Liver (tissue), 9 donors: ENCODE results near the gene BRINP3. TPM values are rescaled to one million over a fixed set of nuclear protein-coding genes. Genes with fewer than 3 reads are reported as not detected.

Experiments used
- DNase-seq: peaks from one replicate; pipeline ENCODE4 v3.0.0-alpha.2; 2017; ENCODE audit warnings: low spot score
- H3K27ac ChIP-seq, 2 donors: one replicate each; pipeline ENCODE4 v1.7.0; 2013; ENCODE audit warnings: inconsistent platforms in 2 of 2, low read length in 2 of 2, control low read depth in 1 of 2, low read depth in 1 of 2, mild to moderate bottlenecking in 1 of 2
- H3K27me3 ChIP-seq, 4 donors: one replicate each; pipeline versions ENCODE4 v1.6.1 to v1.7.0; 2013; ENCODE audit warnings: low read length in 3 of 4, inconsistent platforms in 1 of 4, mild to moderate bottlenecking in 1 of 4, moderate library complexity in 1 of 4; ENCODE audit not compliant: control insufficient read depth in 4 of 4, insufficient read depth in 4 of 4
- H3K36me3 ChIP-seq, 4 donors: one replicate each; pipeline versions ENCODE4 v1.6.1 to v1.7.0; 2013; ENCODE audit warnings: low read length in 3 of 4, mild to moderate bottlenecking in 3 of 4, low read depth in 1 of 4, moderate library complexity in 1 of 4; ENCODE audit not compliant: control insufficient read depth in 4 of 4, insufficient read depth in 3 of 4
- H3K4me1 ChIP-seq, 4 donors: one replicate each; pipeline versions ENCODE4 v1.6.1 to v1.7.0; 2013; ENCODE audit warnings: low read length in 3 of 4, mild to moderate bottlenecking in 3 of 4, moderate library complexity in 1 of 4; ENCODE audit not compliant: control insufficient read depth in 4 of 4, insufficient read depth in 4 of 4
- H3K4me3 ChIP-seq, 3 donors: one replicate each; pipeline versions ENCODE4 v1.6.1 to v1.7.0; 2013; ENCODE audit warnings: low read length in 3 of 3, control low read depth in 1 of 3, low read depth in 1 of 3, mild to moderate bottlenecking in 1 of 3
- H3K9ac ChIP-seq, 2 donors: one replicate each; pipeline ENCODE4 v1.7.0; 2013; ENCODE audit warnings: low read length in 2 of 2, mild to moderate bottlenecking in 2 of 2, moderate library complexity in 2 of 2, control low read depth in 1 of 2, low read depth in 1 of 2
- H3K9me3 ChIP-seq, 4 donors: one replicate each; pipeline versions ENCODE4 v1.6.1 to v1.7.0; 2013; ENCODE audit warnings: low read length in 3 of 4; ENCODE audit not compliant: control insufficient read depth in 4 of 4
- ATF3 ChIP-seq: IDR thresholded peaks from 2 replicates; pipeline ENCODE4 v1.6.1; 2016; ENCODE audit warnings: antibody characterized with exemption
- FOXA1 ChIP-seq: IDR thresholded peaks from 2 replicates; pipeline ENCODE4 v1.6.1; 2016; ENCODE audit warnings: antibody characterized with exemption
- FOXA2 ChIP-seq: IDR thresholded peaks from 2 replicates; pipeline ENCODE4 v1.6.1; 2016; ENCODE audit warnings: antibody characterized with exemption
- GABPA ChIP-seq, 2 donors: IDR thresholded peaks in 1 of 2; conservative IDR thresholded peaks in 1 of 2; 2 replicates each; pipeline ENCODE4 v1.6.1; 2016; ENCODE audit warnings: antibody characterized with exemption in 2 of 2, mild to moderate bottlenecking in 1 of 2, moderate library complexity in 1 of 2
- HNF4A ChIP-seq, 2 donors: conservative IDR thresholded peaks; 2 replicates each; pipeline ENCODE4 v1.6.1; 2016; ENCODE audit warnings: antibody characterized with exemption in 2 of 2, mild to moderate bottlenecking in 2 of 2
- HNF4G ChIP-seq: IDR thresholded peaks from 2 replicates; pipeline ENCODE4 v1.6.1; 2016; ENCODE audit warnings: antibody characterized with exemption
- JUND ChIP-seq, 2 donors: IDR thresholded peaks; 2 replicates each; pipeline ENCODE4 v1.6.1; 2016; ENCODE audit warnings: antibody characterized with exemption in 2 of 2
- NR2F2 ChIP-seq: IDR thresholded peaks from 2 replicates; pipeline ENCODE4 v1.6.1; 2016; ENCODE audit warnings: antibody characterized with exemption
- RAD21 ChIP-seq, 2 donors: IDR thresholded peaks; 2 replicates each; pipeline ENCODE4 v1.6.1; 2016; ENCODE audit warnings: antibody characterized with exemption in 2 of 2, mild to moderate bottlenecking in 2 of 2
- REST ChIP-seq: IDR thresholded peaks from 2 replicates; pipeline ENCODE4 v1.6.1; 2016; ENCODE audit warnings: antibody characterized with exemption, mild to moderate bottlenecking
- RXRA ChIP-seq, 2 donors: IDR thresholded peaks; 2 replicates each; pipeline ENCODE4 v1.6.1; 2017 to 2018; ENCODE audit warnings: antibody characterized with exemption in 2 of 2, mild to moderate bottlenecking in 1 of 2
- TAF1 ChIP-seq: conservative IDR thresholded peaks from 2 replicates; pipeline ENCODE4 v1.6.1; 2016; ENCODE audit warnings: antibody characterized with exemption, mild to moderate bottlenecking
- YY1 ChIP-seq: IDR thresholded peaks from 2 replicates; pipeline ENCODE4 v1.6.1; 2016; ENCODE audit warnings: antibody characterized with exemption, mild to moderate bottlenecking
- whole genome bisulfite sequencing: extraction: QIAGEN DNeasy Blood & Tissue Kit; methylation state at CpG from one replicate; pipeline ENCODE4 v1.1.7; 2013; 5-methylcytosine and 5-hydroxymethylcytosine counted together
- polyA plus RNA-seq, 2 donors: library from polyadenylated mRNA; stranded (reverse) in 1 of 2; unstranded in 1 of 2; fragments of 200-250 nt in 1 of 2; fragments of >200 nt in 1 of 2; fragmentation: Nextera tagmentation in 1 of 2; extraction: Ambion mirVana in 1 of 2; gene quantifications; one replicate each; pipeline versions ENCODE4 v1.2.1 to v1.2.3, GENCODE V29; 2013 to 2015
- total RNA-seq, 2 donors: library from RNA; depleted of rRNA; stranded (reverse); fragments of >200 nt; gene quantifications; one replicate each; pipeline ENCODE4 v1.2.3, GENCODE V29; 2014
- TF ChIP-seq, protein P1 (sequence below): IDR thresholded peaks from 2 replicates; pipeline ENCODE4 v1.6.1; 2016; ENCODE audit warnings: antibody characterized with exemption
- donor health status: healthy.
- donor health status: healthy.
- donor health status: healthy.
- donor health status: healthy.
- donor health status: healthy.

Gene BRINP3
- total and polyA plus RNA-seq, 4 donors = 0.02 TPM; not detected in 3

GRCh38 chr1:190497565-190497964 lies 19.9 kb upstream of the BRINP3 start (continued):
- TF ChIP-seq RXRA (IDR thresholded peaks at IDR 0.05) = no peak
- TF ChIP-seq JUND (IDR thresholded peaks at IDR 0.05) = no peak

DNA sequence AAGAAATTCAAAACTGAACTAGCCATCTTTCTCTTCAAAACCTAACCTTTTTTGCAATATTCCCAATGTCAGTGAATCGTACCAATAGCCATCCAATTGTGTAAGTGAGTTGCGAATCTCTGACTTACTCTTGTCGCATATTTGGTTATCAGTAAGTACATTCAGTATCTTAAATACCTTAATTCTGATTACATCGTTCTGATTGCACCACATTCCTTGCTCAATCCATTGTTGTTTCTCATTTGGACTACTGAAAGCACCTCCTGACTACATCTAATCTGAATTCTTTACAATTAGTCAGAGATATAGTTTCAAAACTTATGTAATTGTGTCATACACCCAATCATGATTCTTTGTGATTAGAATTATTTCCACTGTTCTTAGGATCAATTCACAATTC lies 16.8 kb upstream of the BRINP3 start:
- H3K36me3 ChIP-seq = no peaks in the 10 kb centered on the region
- TF ChIP-seq GABPA (IDR thresholded peaks at IDR 0.05 in 1 of 2, conservative IDR thresholded peaks at IDR 0.05 in 1 of 2) (no peak), NR2F2 (no peak), HNF4G (no peak), YY1 (no peak), FOXA1 (no peak), ATF3 (no peak), JUND (IDR thresholded peaks at IDR 0.05) (no peak), FOXA2 (no peak), TAF1 (no peak)
- TF ChIP-seq, protein P1, sequence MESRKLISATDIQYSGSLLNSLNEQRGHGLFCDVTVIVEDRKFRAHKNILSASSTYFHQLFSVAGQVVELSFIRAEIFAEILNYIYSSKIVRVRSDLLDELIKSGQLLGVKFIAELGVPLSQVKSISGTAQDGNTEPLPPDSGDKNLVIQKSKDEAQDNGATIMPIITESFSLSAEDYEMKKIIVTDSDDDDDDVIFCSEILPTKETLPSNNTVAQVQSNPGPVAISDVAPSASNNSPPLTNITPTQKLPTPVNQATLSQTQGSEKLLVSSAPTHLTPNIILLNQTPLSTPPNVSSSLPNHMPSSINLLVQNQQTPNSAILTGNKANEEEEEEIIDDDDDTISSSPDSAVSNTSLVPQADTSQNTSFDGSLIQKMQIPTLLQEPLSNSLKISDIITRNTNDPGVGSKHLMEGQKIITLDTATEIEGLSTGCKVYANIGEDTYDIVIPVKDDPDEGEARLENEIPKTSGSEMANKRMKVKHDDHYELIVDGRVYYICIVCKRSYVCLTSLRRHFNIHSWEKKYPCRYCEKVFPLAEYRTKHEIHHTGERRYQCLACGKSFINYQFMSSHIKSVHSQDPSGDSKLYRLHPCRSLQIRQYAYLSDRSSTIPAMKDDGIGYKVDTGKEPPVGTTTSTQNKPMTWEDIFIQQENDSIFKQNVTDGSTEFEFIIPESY = no peak
- 79% methylated on average over 4 of the region's 4 CpGs for WGBS
- no peak overlapping the region for H3K9ac ChIP-seq
- H3K27me3 ChIP-seq = no peaks in the 10 kb centered on the region
- no peak for DNase-seq
- no peak overlapping the region for H3K27ac ChIP-seq
- no peak overlapping the region for H3K4me3 ChIP-seq
- no peaks in the 10 kb centered on the region for H3K9me3 ChIP-seq
- no peaks in the 10 kb centered on the region for H3K4me1 ChIP-seq

DNA sequence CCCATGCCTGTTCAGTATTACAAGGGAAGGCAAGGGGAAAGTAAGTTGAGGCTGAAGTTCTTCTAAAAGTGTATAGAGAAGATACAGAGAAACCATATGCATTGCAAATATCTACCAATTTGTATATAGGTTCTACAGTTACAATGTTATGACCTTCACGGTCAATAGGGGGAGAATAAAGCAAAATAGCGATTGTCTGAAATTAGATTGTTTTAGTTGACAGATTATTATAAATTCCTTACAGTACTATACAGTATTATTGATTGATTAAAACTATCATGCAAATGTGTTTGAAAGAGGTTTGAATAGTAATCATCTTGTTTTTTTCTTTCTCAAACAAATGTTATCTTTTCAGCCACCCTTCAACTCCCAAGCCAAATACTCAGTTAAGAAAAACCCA lies 13.7 kb upstream of the BRINP3 start:
- H3K4me1 ChIP-seq = no peaks in the 10 kb centered on the region
- TF ChIP-seq NR2F2 (no peak), RAD21 (IDR thresholded peaks at IDR 0.05) (no peak), HNF4A (conservative IDR thresholded peaks at IDR 0.05) (no peak), HNF4G (no peak), TAF1 (no peak), JUND (IDR thresholded peaks at IDR 0.05) (no peak), GABPA (IDR thresholded peaks at IDR 0.05 in 1 of 2, conservative IDR thresholded peaks at IDR 0.05 in 1 of 2) (no peak), REST (no peak)
- no peak overlapping the region for H3K4me3 ChIP-seq
- H3K9ac ChIP-seq = no peak overlapping the region
- no peaks in the 10 kb centered on the region for H3K9me3 ChIP-seq
- H3K36me3 ChIP-seq = no peaks in the 10 kb centered on the region
- DNase-seq = no peak
- no peaks in the 10 kb centered on the region for H3K27me3 ChIP-seq
- 83% methylated on average over 2 of the region's 2 CpGs for WGBS
- H3K27ac ChIP-seq = no peak overlapping the region
